ENCODE data around the gene MTHFD1. TPM values are rescaled to one million over a fixed set of nuclear protein-coding genes. Genes with fewer than 3 reads are reported as not detected.

The MTHFD1 gene
- total RNA-seq, 8 experiments from 2014 or later = 13.5 to 132 (median 38.5) TPM

- Histone ChIP-seq H3K27ac (no peak overlapping the region), H3K4me3 (no peak overlapping the region), H3K4me1 (replicated peaks in 1 of 2) (peaks cover 0 to 9% of the 10 kb centered on the region in 2 donors)
- in situ Hi-C loops (cut with MboI; ENCODE audit: low pct_unique_long_range_greater_than_20kb in 2 of 9, low sequenced_read_pairs in 9 of 9, unreplicated experiment in 9 of 9) = no loop called here
- WGBS, 10 experiments = 80 to 100% (median 100%) methylated on average over 1 of the region's 1 CpG; no CpG with 5 or more reads in 3 of the 10 experiments
- ATAC-seq (replicated peaks in 6 of 8) = no peak
Measured at GRCh38 chr14:64412237-64412636, 24.1 kb downstream of the MTHFD1 start.

DNA sequence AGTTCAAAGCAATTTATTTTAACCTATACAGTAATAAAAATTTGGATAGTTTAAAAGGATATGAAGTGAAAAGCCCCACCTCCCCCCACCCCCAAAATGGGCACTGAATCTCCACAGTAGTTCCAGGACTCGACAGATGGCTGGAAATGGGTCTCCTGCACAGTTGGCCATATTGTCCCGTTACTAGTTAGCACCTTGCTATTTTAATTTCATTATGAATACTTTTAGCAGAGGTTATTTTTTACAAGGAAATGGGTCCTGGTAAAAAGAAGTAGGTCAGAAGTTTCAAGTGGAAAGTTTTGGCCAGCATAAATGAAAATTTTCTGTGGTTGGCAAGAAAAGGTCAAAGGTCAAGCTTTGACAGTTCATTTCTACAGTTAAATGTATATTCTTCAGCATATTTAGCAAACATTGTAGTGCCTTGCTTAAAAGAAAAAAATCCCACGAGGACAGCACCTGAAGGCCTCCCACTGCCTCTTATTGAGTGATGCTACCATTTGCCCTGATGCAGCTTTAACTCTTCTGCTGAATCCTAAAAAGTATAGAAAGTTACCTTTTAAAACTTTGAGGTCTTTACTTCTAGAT lies 28.3 kb downstream of the MTHFD1 start:
- in situ Hi-C loops (cut with MboI; ENCODE audit: low pct_unique_long_range_greater_than_20kb in 2 of 9, low sequenced_read_pairs in 9 of 9, unreplicated experiment in 9 of 9) = no loop called here
- peaks cover 3 to 5% of the 10 kb centered on the region in 2 donors for H3K4me1 ChIP-seq (replicated peaks in 1 of 2)
- no peak overlapping the region for H3K4me3 ChIP-seq
- ATAC-seq (replicated peaks in 6 of 8) = no peak
- WGBS, 10 experiments = 57 to 100% (median 78%) methylated on average over 1 to 3 of the region's 3 CpGs; no CpG with 5 or more reads in 1 of the 10 experiments
- H3K27ac ChIP-seq = no peak overlapping the region

DNA sequence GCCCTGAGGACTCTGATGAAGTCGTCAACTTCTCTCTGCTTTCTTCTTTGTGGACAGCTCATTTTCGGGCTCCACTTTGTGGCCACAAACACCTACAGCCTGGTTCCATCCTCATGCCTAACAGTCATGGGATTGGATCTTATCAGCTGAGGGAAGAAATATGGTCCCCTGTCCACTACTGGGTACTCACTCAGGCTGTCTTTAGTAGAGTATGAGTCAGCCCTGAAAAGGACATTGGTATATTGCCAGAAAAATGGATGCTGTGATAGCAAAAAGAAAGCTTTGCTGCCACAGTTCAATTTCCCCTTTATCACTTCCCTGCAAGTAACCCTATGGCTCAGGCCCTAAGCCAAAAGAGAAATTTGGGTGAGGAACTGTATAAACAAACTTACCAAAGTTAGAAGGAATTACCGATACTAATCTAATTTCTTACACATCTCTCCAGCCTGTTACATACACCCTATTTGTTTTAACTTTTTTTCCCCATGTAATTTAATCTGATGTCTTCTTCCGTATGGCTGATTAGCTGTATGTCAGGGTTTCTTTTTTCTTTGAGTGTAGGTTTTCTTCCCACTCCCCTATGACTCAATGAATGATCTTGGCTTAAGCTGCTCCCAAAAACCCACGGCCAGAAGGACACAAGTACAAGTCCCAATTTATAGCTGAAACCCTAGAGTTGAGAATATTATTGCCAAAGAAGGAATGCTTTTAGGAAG lies 29.1 kb downstream of the MTHFD1 start:
- 83 to 100% (median 94%) methylated on average over 1 to 5 of the region's 5 CpGs; no CpG with 5 or more reads in 1 of the 10 experiments for WGBS, 10 experiments
- in situ Hi-C loops (cut with MboI; ENCODE audit: low pct_unique_long_range_greater_than_20kb in 2 of 9, low sequenced_read_pairs in 9 of 9, unreplicated experiment in 9 of 9) = no loop called here
- peaks cover 3 to 5% of the 10 kb centered on the region in 2 donors for H3K4me1 ChIP-seq (replicated peaks in 1 of 2)
- no peak overlapping the region for H3K4me3 ChIP-seq
- no peak for ATAC-seq (replicated peaks in 6 of 8)
- no peak overlapping the region for H3K27ac ChIP-seq

GRCh38 chr14:64417771-64418125 lies 29.6 kb downstream of the MTHFD1 start:
- in situ Hi-C loops (cut with MboI; ENCODE audit: low pct_unique_long_range_greater_than_20kb in 2 of 9, low sequenced_read_pairs in 9 of 9, unreplicated experiment in 9 of 9) = no loop called here
- WGBS, 10 experiments = 85 to 100% (median 93%) methylated on average over 1 to 7 of the region's 7 CpGs; no CpG with 5 or more reads in 3 of the 10 experiments
- no peak overlapping the region for H3K27ac ChIP-seq
- no peak overlapping the region for H3K4me3 ChIP-seq
- ATAC-seq (replicated peaks in 6 of 8) = no peak
- peaks cover 3 to 5% of the 10 kb centered on the region in 2 donors for H3K4me1 ChIP-seq (replicated peaks in 1 of 2)

GRCh38 chr14:64419003-64419402 lies 30.9 kb downstream of the MTHFD1 start:
- WGBS, 10 experiments = 73 to 100% (median 100%) methylated on average over 1 to 5 of the region's 7 CpGs; no CpG with 5 or more reads in 3 of the 10 experiments
- ATAC-seq (replicated peaks in 6 of 8) = no peak
- Histone ChIP-seq H3K27ac (no peak overlapping the region), H3K4me3 (no peak overlapping the region), H3K4me1 (replicated peaks in 1 of 2) (peaks cover 5 to 7% of the 10 kb centered on the region in 2 donors)
- in situ Hi-C loops (cut with MboI; ENCODE audit: low pct_unique_long_range_greater_than_20kb in 2 of 9, low sequenced_read_pairs in 9 of 9, unreplicated experiment in 9 of 9) = no loop called here

DNA sequence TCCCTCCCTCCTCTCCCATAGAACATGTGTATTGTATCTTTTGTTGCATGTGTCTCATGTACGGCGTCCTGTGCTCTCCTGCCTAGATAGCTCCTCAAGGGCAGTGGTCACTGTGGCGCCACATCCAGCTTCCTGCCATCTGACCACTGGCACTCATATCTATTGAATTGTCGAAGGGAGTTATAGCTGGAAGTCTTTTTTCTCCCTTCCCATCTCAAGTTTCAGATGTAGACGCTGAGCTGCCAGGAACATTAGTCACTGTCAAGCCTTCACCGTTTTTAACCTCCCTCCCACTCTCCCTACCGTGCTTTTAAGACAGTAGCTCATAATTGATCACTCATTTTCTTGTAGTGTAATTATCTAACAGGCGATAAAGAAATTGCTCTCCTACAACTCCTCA lies 33.0 kb downstream of the MTHFD1 start:
- WGBS, 10 experiments = 21 to 57% (median 47%) methylated on average over 1 to 8 of the region's 8 CpGs; no CpG with 5 or more reads in 1 of the 10 experiments
- peak in 1 of 8 experiments; percentile 79 for ATAC-seq (replicated peaks in 6 of 8)
- H3K4me1 ChIP-seq (replicated peaks in 1 of 2) = peaks cover 12 to 13% of the 10 kb centered on the region in 2 donors
- no peak overlapping the region for H3K4me3 ChIP-seq
- in situ Hi-C loops (cut with MboI; ENCODE audit: low pct_unique_long_range_greater_than_20kb in 2 of 9, low sequenced_read_pairs in 9 of 9, unreplicated experiment in 9 of 9) = no loop called here
- no peak overlapping the region for H3K27ac ChIP-seq

DNA sequence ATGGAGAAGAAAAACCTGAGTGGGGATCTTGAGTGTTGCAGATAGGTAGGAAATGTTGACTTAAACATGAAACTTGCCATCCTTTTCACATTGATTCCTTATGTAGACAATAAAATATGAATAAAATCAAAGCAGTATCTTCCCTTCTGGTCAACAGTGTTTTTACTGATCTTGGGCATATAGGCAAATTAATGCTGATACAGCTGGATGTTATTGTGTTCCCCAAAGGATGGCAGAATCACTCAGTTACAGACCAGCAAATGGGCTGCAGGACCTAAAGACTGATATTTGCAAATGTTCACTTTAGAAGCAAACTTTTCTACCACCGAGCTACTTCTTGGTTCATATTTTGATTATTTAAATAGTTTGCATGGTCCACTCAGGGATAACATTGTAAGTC lies 33.9 kb downstream of the MTHFD1 start:
- Histone ChIP-seq H3K4me1 (replicated peaks in 1 of 2) (peaks cover 12 to 13% of the 10 kb centered on the region in 2 donors), H3K27ac (no peak overlapping the region), H3K4me3 (no peak overlapping the region)
- ATAC-seq (replicated peaks in 6 of 8) = no peak
- 60 to 100% (median 100%) methylated on average over 1 of the region's 1 CpG; no CpG with 5 or more reads in 1 of the 10 experiments for WGBS, 10 experiments
- in situ Hi-C loops (cut with MboI; ENCODE audit: low pct_unique_long_range_greater_than_20kb in 2 of 9, low sequenced_read_pairs in 9 of 9, unreplicated experiment in 9 of 9) = no loop called here

DNA sequence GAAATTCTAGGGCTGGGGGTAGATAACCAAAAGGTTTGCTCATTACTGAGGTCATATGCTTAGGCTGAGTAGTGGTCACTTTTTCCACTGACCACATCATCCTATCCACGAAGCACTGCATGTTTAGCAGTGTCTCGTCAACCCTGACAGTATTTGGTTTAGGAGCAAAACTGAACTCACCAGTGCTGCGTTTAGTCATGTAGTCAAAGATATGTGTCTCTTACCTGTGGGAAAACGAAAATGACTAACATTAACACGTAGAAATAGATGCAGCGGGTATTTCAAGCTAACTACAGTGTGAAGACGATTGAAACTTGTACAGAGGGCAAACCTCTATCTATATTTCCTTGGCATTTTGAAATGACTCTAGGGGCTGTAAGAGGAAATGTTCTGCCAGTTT lies 34.6 kb downstream of the MTHFD1 start:
- H3K27ac ChIP-seq = no peak overlapping the region
- peaks cover 12 to 13% of the 10 kb centered on the region in 2 donors for H3K4me1 ChIP-seq (replicated peaks in 1 of 2)
- no peak overlapping the region for H3K4me3 ChIP-seq
- ATAC-seq (replicated peaks in 6 of 8) = no peak
- in situ Hi-C loops (cut with MboI; ENCODE audit: low pct_unique_long_range_greater_than_20kb in 2 of 9, low sequenced_read_pairs in 9 of 9, unreplicated experiment in 9 of 9) = no loop called here
- 88 to 100% (median 94%) methylated on average over 3 to 7 of the region's 7 CpGs for WGBS, 10 experiments

- in situ Hi-C loops (cut with MboI; ENCODE audit: low pct_unique_long_range_greater_than_20kb in 2 of 9, low sequenced_read_pairs in 9 of 9, unreplicated experiment in 9 of 9) = no loop called here
- ATAC-seq (replicated peaks in 6 of 8) = peak in 5 of 8 experiments; percentile 95 to 98 (median 97)
- peak overlapping the region; percentile 58 to 75 for H3K27ac ChIP-seq
- WGBS, 10 experiments = 0 to 100% (median 46%) methylated on average over 1 to 4 of the region's 6 CpGs; no CpG with 5 or more reads in 4 of the 10 experiments
- peaks cover 12 to 13% of the 10 kb centered on the region in 2 donors for H3K4me1 ChIP-seq (replicated peaks in 1 of 2)
- no peak overlapping the region for H3K4me3 ChIP-seq
Measured at GRCh38 chr14:64423987-64424386, 35.8 kb downstream of the MTHFD1 start.

GRCh38 chr14:64434528-64434927 lies 46.4 kb downstream of the MTHFD1 start:
- WGBS, 10 experiments = 92 to 100% (median 100%) methylated on average over 1 to 3 of the region's 3 CpGs; no CpG with 5 or more reads in 4 of the 10 experiments
- in situ Hi-C loops (cut with MboI; ENCODE audit: low pct_unique_long_range_greater_than_20kb in 2 of 9, low sequenced_read_pairs in 9 of 9, unreplicated experiment in 9 of 9) = no loop called here
- Histone ChIP-seq H3K4me3 (no peak overlapping the region), H3K4me1 (replicated peaks in 1 of 2) (no peaks in the 10 kb centered on the region), H3K27ac (no peak overlapping the region)
- ATAC-seq (replicated peaks in 6 of 8) = no peak

DNA sequence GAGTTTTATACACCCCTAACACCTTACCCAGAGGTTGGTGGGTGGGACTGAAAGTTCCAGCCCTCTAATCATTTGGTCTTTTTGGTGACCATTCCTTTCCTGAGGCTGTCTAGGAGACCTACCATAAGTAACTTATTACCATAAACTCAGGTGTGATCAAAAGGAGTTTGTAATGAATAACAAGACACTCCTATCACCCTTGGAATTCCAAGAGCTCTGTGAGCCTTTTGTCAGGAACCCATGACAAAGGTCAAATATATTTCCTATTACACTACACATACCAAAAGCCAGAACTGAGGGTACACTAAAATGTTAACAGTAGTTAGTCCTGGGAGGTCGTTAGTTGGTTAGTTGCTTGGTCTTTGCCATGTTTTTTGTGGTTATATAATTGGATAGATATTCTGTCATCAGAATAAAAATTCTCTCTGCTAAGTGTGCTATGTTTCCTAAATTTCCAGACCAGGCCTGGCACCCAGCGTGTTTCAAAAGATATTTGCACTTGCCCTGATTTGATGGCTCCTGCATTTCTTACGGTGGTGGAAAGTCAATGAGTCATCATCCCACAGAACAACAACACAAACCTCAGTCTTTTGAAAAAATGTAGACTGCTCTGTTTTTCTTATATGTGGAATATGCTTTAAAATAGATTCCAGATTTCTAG lies 50.2 kb downstream of the MTHFD1 start:
- Histone ChIP-seq H3K27ac (no peak overlapping the region), H3K4me1 (replicated peaks in 1 of 2) (peaks cover 0 to 10% of the 10 kb centered on the region in 2 donors), H3K4me3 (no peak overlapping the region)
- 0 to 100% (median 89%) methylated on average over 1 to 3 of the region's 3 CpGs; no CpG with 5 or more reads in 1 of the 10 experiments for WGBS, 10 experiments
- in situ Hi-C loops (cut with MboI; ENCODE audit: low pct_unique_long_range_greater_than_20kb in 2 of 9, low sequenced_read_pairs in 9 of 9, unreplicated experiment in 9 of 9) = no loop called here
- peak in 2 of 8 experiments; percentile 49 to 76 for ATAC-seq (replicated peaks in 6 of 8)

DNA sequence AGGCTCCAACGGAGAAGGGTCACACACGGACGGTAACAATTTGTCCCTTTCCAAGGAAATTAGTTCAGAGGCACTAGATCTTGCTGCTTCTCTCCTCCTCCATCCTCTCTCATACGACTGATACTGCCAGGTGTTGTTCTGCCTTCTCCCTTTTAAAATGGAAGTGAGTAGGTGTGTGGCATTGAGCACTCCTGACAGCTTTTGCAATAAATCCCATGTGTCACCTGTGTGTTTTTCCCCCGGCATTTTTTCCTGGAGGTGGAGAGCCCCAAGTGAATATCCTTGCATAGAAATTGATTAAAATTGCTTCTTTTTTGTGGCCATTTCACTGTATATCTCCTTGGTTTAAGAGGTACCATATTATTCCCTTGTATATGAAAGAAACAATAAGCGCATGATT lies 51.0 kb downstream of the MTHFD1 start:
- H3K27ac ChIP-seq = no peak overlapping the region
- in situ Hi-C loops (cut with MboI; ENCODE audit: low pct_unique_long_range_greater_than_20kb in 2 of 9, low sequenced_read_pairs in 9 of 9, unreplicated experiment in 9 of 9) = no loop called here

DNA sequence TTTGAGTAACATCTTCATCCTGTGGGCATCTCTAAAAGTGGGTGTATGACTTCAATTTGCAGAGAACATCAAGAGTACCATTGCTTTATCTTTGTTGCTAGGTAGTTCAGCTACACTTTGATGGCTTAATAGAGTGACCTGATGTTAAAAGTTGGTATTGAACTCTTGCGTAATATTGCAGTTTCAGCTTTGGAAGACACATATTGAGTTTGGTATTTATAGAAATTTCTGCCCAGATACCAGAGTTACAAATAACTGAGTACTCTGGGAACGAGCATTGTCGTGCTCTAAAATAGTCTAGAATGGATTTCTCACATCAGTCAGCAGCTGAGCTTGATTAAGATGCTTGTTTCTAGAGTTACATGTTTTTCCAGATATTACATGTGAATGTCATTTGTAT lies 52.3 kb downstream of the MTHFD1 start:
- in situ Hi-C loops (cut with MboI; ENCODE audit: low pct_unique_long_range_greater_than_20kb in 2 of 9, low sequenced_read_pairs in 9 of 9, unreplicated experiment in 9 of 9) = no loop called here
- WGBS, 10 experiments = 85 to 100% (median 100%) methylated on average over 1 to 3 of the region's 3 CpGs
- no peak overlapping the region for H3K27ac ChIP-seq

More for the DNA sequence above, 51.0 kb downstream of the MTHFD1 start:
- peaks cover 0 to 10% of the 10 kb centered on the region in 2 donors for H3K4me1 ChIP-seq (replicated peaks in 1 of 2)
- 60 to 100% (median 94%) methylated on average over 1 to 5 of the region's 6 CpGs for WGBS, 10 experiments
- ATAC-seq (replicated peaks in 6 of 8) = no peak
- H3K4me3 ChIP-seq = no peak overlapping the region

More for the DNA sequence above, 52.3 kb downstream of the MTHFD1 start:
- H3K4me3 ChIP-seq = no peak overlapping the region
- ATAC-seq (replicated peaks in 6 of 8) = no peak
- peaks cover 13 to 19% of the 10 kb centered on the region in 2 donors for H3K4me1 ChIP-seq (replicated peaks in 1 of 2)

Measured in motor neuron (in vitro differentiated cells).